PFSK-1 (cell line): Measurements from ENCODE around the gene ARID3C.

Source experiments
- FOXP2 ChIP-seq: optimal IDR thresholded peaks from 2 replicates; pipeline ENCODE3; 2011; ENCODE audit warnings: borderline replicate concordance, control low read depth, inconsistent platforms; ENCODE audit not compliant: insufficient read depth; ENCODE audit errors: extremely low read length, extremely low read depth
- POLR2AphosphoS5 ChIP-seq: IDR thresholded peaks from 2 replicates; pipeline ENCODE4 v1.6.1; 2012; ENCODE audit warnings: low read depth, mild to moderate bottlenecking, control low read depth, low read length, moderate library complexity
- SIN3A ChIP-seq: IDR thresholded peaks from 2 replicates; pipeline ENCODE4 v1.6.1; 2012; ENCODE audit warnings: mild to moderate bottlenecking, low read length, moderate library complexity, borderline replicate concordance; ENCODE audit not compliant: insufficient read depth
- TAF1 ChIP-seq: IDR thresholded peaks from 2 replicates; pipeline ENCODE4 v1.6.1; 2012; ENCODE audit warnings: low read length, control low read depth, borderline replicate concordance; ENCODE audit not compliant: insufficient read depth
- TF ChIP-seq, protein P1 (sequence below), 2 experiments: IDR thresholded peaks; 2 replicates each; pipeline versions ENCODE4 v1.6.1 to v1.8.0; 2011 to 2012; ENCODE audit warnings: low read depth in 2 of 2, low read length in 2 of 2, control low read depth in 1 of 2, inconsistent platforms in 1 of 2, mild to moderate bottlenecking in 1 of 2, moderate library complexity in 1 of 2; ENCODE audit not compliant: insufficient read depth in 1 of 2

ARID3C gene

DNA sequence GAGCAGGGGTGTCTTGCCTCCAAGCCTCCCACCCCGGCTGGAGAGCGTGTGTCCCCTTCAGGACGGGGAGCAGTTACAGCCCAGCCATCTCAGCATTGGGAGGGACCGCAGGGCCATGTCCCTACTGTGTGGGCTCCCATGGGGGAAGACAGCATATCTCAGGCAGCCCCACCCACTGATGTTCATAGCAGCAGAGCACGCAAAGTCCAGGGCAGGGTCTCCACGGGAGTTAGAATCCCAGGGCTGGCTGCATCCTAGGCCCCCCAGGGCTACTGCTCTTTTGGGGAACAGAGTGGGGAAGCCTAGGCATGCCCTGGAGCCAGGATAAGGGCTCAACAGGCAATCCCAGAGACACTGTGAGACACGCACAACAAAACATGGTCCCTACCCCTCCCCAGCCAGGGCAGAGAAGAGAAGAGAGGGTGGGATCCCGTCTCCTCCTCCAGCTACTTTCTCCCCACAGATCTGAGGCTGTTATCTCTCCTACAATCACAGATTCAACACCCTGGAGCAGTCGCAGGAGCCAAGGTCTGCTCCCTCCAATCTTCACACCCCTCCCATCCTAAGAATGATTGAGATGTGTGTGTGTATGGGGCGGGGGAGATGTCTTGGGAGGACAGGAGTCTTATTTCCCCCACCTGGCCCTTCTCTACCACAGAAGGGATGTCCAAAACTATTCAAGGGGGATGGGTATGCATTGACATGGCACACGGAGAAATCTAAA is 42.8 kb downstream of the ARID3C start:
- TF ChIP-seq SIN3A (no peak), FOXP2 (no peak), TAF1 (no peak), POLR2AphosphoS5 (no peak)
- TF ChIP-seq, protein P1, sequence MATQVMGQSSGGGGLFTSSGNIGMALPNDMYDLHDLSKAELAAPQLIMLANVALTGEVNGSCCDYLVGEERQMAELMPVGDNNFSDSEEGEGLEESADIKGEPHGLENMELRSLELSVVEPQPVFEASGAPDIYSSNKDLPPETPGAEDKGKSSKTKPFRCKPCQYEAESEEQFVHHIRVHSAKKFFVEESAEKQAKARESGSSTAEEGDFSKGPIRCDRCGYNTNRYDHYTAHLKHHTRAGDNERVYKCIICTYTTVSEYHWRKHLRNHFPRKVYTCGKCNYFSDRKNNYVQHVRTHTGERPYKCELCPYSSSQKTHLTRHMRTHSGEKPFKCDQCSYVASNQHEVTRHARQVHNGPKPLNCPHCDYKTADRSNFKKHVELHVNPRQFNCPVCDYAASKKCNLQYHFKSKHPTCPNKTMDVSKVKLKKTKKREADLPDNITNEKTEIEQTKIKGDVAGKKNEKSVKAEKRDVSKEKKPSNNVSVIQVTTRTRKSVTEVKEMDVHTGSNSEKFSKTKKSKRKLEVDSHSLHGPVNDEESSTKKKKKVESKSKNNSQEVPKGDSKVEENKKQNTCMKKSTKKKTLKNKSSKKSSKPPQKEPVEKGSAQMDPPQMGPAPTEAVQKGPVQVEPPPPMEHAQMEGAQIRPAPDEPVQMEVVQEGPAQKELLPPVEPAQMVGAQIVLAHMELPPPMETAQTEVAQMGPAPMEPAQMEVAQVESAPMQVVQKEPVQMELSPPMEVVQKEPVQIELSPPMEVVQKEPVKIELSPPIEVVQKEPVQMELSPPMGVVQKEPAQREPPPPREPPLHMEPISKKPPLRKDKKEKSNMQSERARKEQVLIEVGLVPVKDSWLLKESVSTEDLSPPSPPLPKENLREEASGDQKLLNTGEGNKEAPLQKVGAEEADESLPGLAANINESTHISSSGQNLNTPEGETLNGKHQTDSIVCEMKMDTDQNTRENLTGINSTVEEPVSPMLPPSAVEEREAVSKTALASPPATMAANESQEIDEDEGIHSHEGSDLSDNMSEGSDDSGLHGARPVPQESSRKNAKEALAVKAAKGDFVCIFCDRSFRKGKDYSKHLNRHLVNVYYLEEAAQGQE (IDR thresholded peaks at IDR 0.05; ENCODE audit: insufficient read depth in 1 of 2, low read depth in 2 of 2, low read length in 2 of 2), result no peak

- TF ChIP-seq, protein P1 (IDR thresholded peaks at IDR 0.05; ENCODE audit: insufficient read depth in 1 of 2, low read depth in 2 of 2, low read length in 2 of 2), result no peak
- TF ChIP-seq SIN3A, result no peak
- TF ChIP-seq POLR2AphosphoS5, result no peak
- no peak for TF ChIP-seq FOXP2
- TF ChIP-seq TAF1, result no peak
These were observed 43.9 kb downstream of the ARID3C start for GRCh38 chr9:34584970-34585369.

GRCh38 chr9:34582787-34583186 is 46.1 kb downstream of the ARID3C start:
- no peak for TF ChIP-seq SIN3A
- no peak for TF ChIP-seq TAF1
- TF ChIP-seq POLR2AphosphoS5, result no peak
- TF ChIP-seq, protein P1 (IDR thresholded peaks at IDR 0.05; ENCODE audit: insufficient read depth in 1 of 2, low read depth in 2 of 2, low read length in 2 of 2), result no peak
- no peak for TF ChIP-seq FOXP2

DNA sequence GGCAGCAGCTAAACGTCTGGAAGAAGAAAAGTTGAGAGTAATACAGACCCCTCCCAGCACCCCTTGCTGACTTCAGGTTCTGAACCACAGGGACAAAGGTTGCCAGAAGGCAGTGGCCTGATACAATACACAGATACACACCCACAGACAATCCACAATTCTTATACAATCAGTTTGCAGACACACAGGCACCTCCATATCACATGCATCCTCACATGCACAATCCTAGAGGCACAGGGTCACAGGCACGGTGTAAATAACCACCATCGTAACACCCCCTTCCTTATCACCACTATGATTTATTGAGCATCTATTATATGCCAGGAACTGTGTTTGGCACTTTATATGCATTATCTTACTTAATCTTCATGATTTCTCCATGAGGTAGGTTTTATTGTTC is 47.5 kb downstream of the ARID3C start:
- TF ChIP-seq, protein P1 (IDR thresholded peaks at IDR 0.05; ENCODE audit: insufficient read depth in 1 of 2, low read depth in 2 of 2, low read length in 2 of 2), result no peak
- no peak for TF ChIP-seq SIN3A
- TF ChIP-seq TAF1, result no peak
- TF ChIP-seq POLR2AphosphoS5, result no peak
- TF ChIP-seq FOXP2, result no peak

- no peak for TF ChIP-seq TAF1
- TF ChIP-seq POLR2AphosphoS5, result no peak
- no peak for TF ChIP-seq FOXP2
- TF ChIP-seq, protein P1 (IDR thresholded peaks at IDR 0.05; ENCODE audit: insufficient read depth in 1 of 2, low read depth in 2 of 2, low read length in 2 of 2), result no peak
- TF ChIP-seq SIN3A, result no peak
These were observed 48.5 kb downstream of the ARID3C start for GRCh38 chr9:34580358-34580757.
